HepG2 (cell line): ENCODE data around the gene NAE1. TPM values are rescaled to one million over a fixed set of nuclear protein-coding genes. Genes with fewer than 3 reads are reported as not detected.
A peak's percentile ranks its signal among the peaks of the same experiment; 100 is the strongest.

Experiments
- ATF7-NPFF ChIP-seq: sonication (generic); formaldehyde crosslinking; IDR thresholded peaks from 2 replicates; pipeline ENCODE4 v1.8.1; 2023; ENCODE audit warnings: mild to moderate bottlenecking, low read depth, missing genetic modification reagents, moderate library complexity
- CC2D1A ChIP-seq: sonication (generic); formaldehyde crosslinking; IDR thresholded peaks from 2 replicates; pipeline ENCODE4 v1.8.1; 2023; ENCODE audit warnings: mild to moderate bottlenecking, missing genetic modification reagents
- CHD4 ChIP-seq: fragments of 200-600 bp; sonication (generic); IDR thresholded peaks from 2 replicates; pipeline ENCODE4 v1.7.0; 2017; ENCODE audit warnings: mild to moderate bottlenecking, low read length, borderline replicate concordance
- CREM ChIP-seq, 2 experiments: sonication (generic) in 1 of 2; formaldehyde crosslinking in 1 of 2; IDR thresholded peaks; 2 replicates each; pipeline versions ENCODE4 v1.4.0 to v1.6.1; 2016 to 2020; ENCODE audit warnings: antibody characterized with exemption in 1 of 2, mild to moderate bottlenecking in 1 of 2, missing genetic modification reagents in 1 of 2
- JUNB ChIP-seq: sonication (generic); formaldehyde crosslinking; IDR thresholded peaks from 2 replicates; pipeline ENCODE4 v1.8.0; 2022; ENCODE audit warnings: missing genetic modification reagents, mild to moderate bottlenecking, borderline replicate concordance
- MEF2D ChIP-seq: sonication (generic); formaldehyde crosslinking; IDR thresholded peaks from 2 replicates; pipeline ENCODE4 v1.5.1; 2020; ENCODE audit warnings: mild to moderate bottlenecking, missing genetic modification reagents
- MIER2 ChIP-seq: IDR thresholded peaks from 2 replicates; pipeline ENCODE4 v1.6.1; 2016; ENCODE audit warnings: missing biosample characterization, missing genetic modification reagents
- MLX ChIP-seq: IDR thresholded peaks from 2 replicates; pipeline ENCODE4 v1.6.1; 2016
- POLR2AphosphoS2 ChIP-seq: IDR thresholded peaks from 2 replicates; pipeline ENCODE4 v1.6.1; 2011; ENCODE audit warnings: low read depth, low read length, improper control_type of control experiment
- RARG ChIP-seq: sonication (generic); formaldehyde crosslinking; IDR thresholded peaks from 2 replicates; pipeline ENCODE4 v1.4.0; 2020; ENCODE audit warnings: low read depth, mild to moderate bottlenecking, missing genetic modification reagents
- RFX1 ChIP-seq: fragments of 450-650 bp; IDR thresholded peaks from 2 replicates; pipeline ENCODE4 v1.6.1; 2017
- SP4 ChIP-seq: sonication (generic); formaldehyde crosslinking; IDR thresholded peaks from 2 replicates; pipeline ENCODE4 v1.8.1; 2023; ENCODE audit warnings: mild to moderate bottlenecking, missing genetic modification reagents
- TFDP2 ChIP-seq: sonication (generic); formaldehyde crosslinking; IDR thresholded peaks from 2 replicates; pipeline ENCODE4 v1.4.0; 2020; ENCODE audit warnings: missing genetic modification reagents
- ZBTB43 ChIP-seq: sonication (generic); formaldehyde crosslinking; conservative IDR thresholded peaks from 2 replicates; pipeline ENCODE4 v1.4.0; 2020; ENCODE audit warnings: missing genetic modification reagents
- ZFP36L1 ChIP-seq: sonication (generic); formaldehyde crosslinking; IDR thresholded peaks from 2 replicates; pipeline ENCODE4 v1.8.0; 2022; ENCODE audit warnings: mild to moderate bottlenecking, missing genetic modification reagents, moderate library complexity
- ZNF225 ChIP-seq: sonication (generic); formaldehyde crosslinking; IDR thresholded peaks from 2 replicates; pipeline ENCODE4 v1.4.0; 2020; ENCODE audit warnings: mild to moderate bottlenecking, missing genetic modification reagents
- ZNF276 ChIP-seq: sonication (generic); formaldehyde crosslinking; IDR thresholded peaks from 2 replicates; pipeline ENCODE4 v1.4.0; 2020; ENCODE audit warnings: mild to moderate bottlenecking, low read depth, missing genetic modification reagents
- ZNF512B ChIP-seq: sonication (generic); formaldehyde crosslinking; IDR thresholded peaks from 2 replicates; pipeline ENCODE4 v1.5.1; 2020; ENCODE audit warnings: missing genetic modification reagents, mild to moderate bottlenecking, borderline replicate concordance
- ZNF530 ChIP-seq: sonication (generic); formaldehyde crosslinking; IDR thresholded peaks from 2 replicates; pipeline ENCODE4 v1.5.0; 2020; ENCODE audit warnings: low read depth, mild to moderate bottlenecking, missing genetic modification reagents
- ZNF614 ChIP-seq: IDR thresholded peaks from 2 replicates; pipeline ENCODE4 v1.6.1; 2018; ENCODE audit warnings: missing biosample characterization, missing genetic modification reagents, inconsistent platforms, borderline replicate concordance
- ZNF775 ChIP-seq: sonication (generic); formaldehyde crosslinking; IDR thresholded peaks from 2 replicates; pipeline ENCODE4 v1.4.0; 2020; ENCODE audit warnings: missing genetic modification reagents, mild to moderate bottlenecking, moderate library complexity, borderline replicate concordance
- polyA plus RNA-seq, 8 experiments: library from polyadenylated mRNA; depleted of rRNA in 3 of 8; stranded (reverse) in 7 of 8; unstranded in 1 of 8; fragments of >200 nt; fragmentation: Illumina TruSeq in 4 of 8; extraction: Trizol in 4 of 8; gene quantifications; 2 replicates each; pipeline versions ENCODE4 v1.2.1 to v1.2.3, GENCODE V29; 2011 to 2016; ENCODE audit warnings: low read depth in 4 of 8, missing spikeins in 1 of 8, mixed read lengths in 1 of 8; ENCODE audit not compliant: insufficient read depth in 1 of 8
- total RNA-seq, 5 experiments: library from RNA; depleted of rRNA; stranded (reverse); fragments of >200 nt; fragmentation: Illumina TruSeq; extraction: Trizol; gene quantifications; 2 replicates each; pipeline ENCODE4 v1.2.3, GENCODE V29; 2016; ENCODE audit warnings: low read depth in 1 of 5

The NAE1 gene
- total and polyA plus RNA-seq, 2 of the 13 experiments (the other 11 are each of a cell fraction or from before 2014, with no cell fraction given) = 95.7 to 206 TPM

GRCh38 chr16:66830422-66831404, at the start of gene NAE1 (continued):
- TF ChIP-seq SP4 (peak; percentile 77), ZNF530 (CRISPR knock-in tag) (no peak), RFX1 (no peak), CREM (IDR thresholded peaks at IDR 0.05) (no peak), CREM (CRISPR knock-in tag; IDR thresholded peaks at IDR 0.05) (no peak), ATF7-NPFF (CRISPR knock-in tag) (peak; percentile 98), MIER2 (CRISPR knock-in tag) (peak; percentile 45; the same call in 1 of the 2 replicates), MLX (CRISPR knock-in tag) (no peak; the same call in 1 of the 2 replicates), ZBTB43 (CRISPR knock-in tag) (peak; percentile 94), MEF2D (CRISPR knock-in tag) (no peak), TFDP2 (peak; percentile 88), POLR2AphosphoS2 (no peak), RARG (CRISPR knock-in tag) (no peak), ZNF614 (CRISPR knock-in tag) (peak; percentile 95), ZNF276 (CRISPR knock-in tag) (peak; percentile 81; the same call in 1 of the 2 replicates), CHD4 (peak; percentile 90), JUNB (CRISPR knock-in tag) (no peak), ZFP36L1 (CRISPR knock-in tag) (0 out of 2 replicates have a peak, but pooled peaks have one; percentile 3), CC2D1A (CRISPR knock-in tag) (0 out of 2 replicates have a peak, but pooled peaks have one; percentile 18), ZNF225 (peak; percentile 90; the same call in 1 of the 2 replicates), ZNF775 (no peak), ZNF512B (CRISPR knock-in tag) (no peak)
